SK-N-SH treated with all-trans-retinoic acid at 6 μM for 48 hours (cell line): ENCODE data around the gene DMRTB1.

Experiments
- ATAC-seq: fragments of 200-7000 bp; cut with Tn5 transposase; 3 replicates; pipeline ENCODE4 v1.9.1; 2020; ENCODE audit warnings: mild to moderate bottlenecking, moderate library complexity
- ARNTL ChIP-seq: fragments of 450-650 bp; formaldehyde crosslinking; IDR thresholded peaks from 2 replicates; pipeline ENCODE4 v1.5.0; 2020; ENCODE audit warnings: low read depth, mild to moderate bottlenecking, moderate library complexity, borderline replicate concordance
- BACH2 ChIP-seq: fragments of 250-450 bp; sonication (Bioruptor Pico); IDR thresholded peaks from 2 replicates; pipeline ENCODE4 v1.9.0; 2021; ENCODE audit warnings: mild to moderate bottlenecking, borderline replicate concordance
- CSDC2 ChIP-seq: fragments of 250-450 bp; sonication (Bioruptor Pico); IDR thresholded peaks from 2 replicates; pipeline ENCODE4 v1.5.0; 2020; ENCODE audit warnings: mild to moderate bottlenecking, moderate library complexity
- CSRNP3 ChIP-seq: fragments of 250-450 bp; sonication (Bioruptor Pico); IDR thresholded peaks from 2 replicates; pipeline ENCODE4 v1.5.1; 2021; ENCODE audit warnings: mild to moderate bottlenecking, moderate library complexity
- ESRRG ChIP-seq: fragments of 250-450 bp; sonication (Bioruptor Pico); IDR thresholded peaks from 2 replicates; pipeline ENCODE4 v1.6.1; 2021; ENCODE audit warnings: mild to moderate bottlenecking
- GLIS3 ChIP-seq: fragments of 250-450 bp; sonication (Bioruptor Pico); IDR thresholded peaks from 2 replicates; pipeline ENCODE4 v1.5.0; 2020; ENCODE audit warnings: mild to moderate bottlenecking, moderate library complexity
- OSR1 ChIP-seq: fragments of 250-450 bp; sonication (Bioruptor Pico); IDR thresholded peaks from 2 replicates; pipeline ENCODE4 v1.8.0; 2022; ENCODE audit warnings: moderate library complexity, mild to moderate bottlenecking, inconsistent platforms
- POU6F1 ChIP-seq: fragments of 250-450 bp; sonication (Bioruptor Pico); IDR thresholded peaks from 2 replicates; pipeline ENCODE4 v1.8.0; 2021; ENCODE audit warnings: low read depth, mild to moderate bottlenecking, moderate library complexity, borderline replicate concordance
- RARB ChIP-seq: fragments of 250-450 bp; sonication (Bioruptor Pico); IDR thresholded peaks from 2 replicates; pipeline ENCODE4 v1.8.0; 2021; ENCODE audit warnings: mild to moderate bottlenecking, moderate library complexity
- SNAI2 ChIP-seq: fragments of 250-450 bp; sonication (Bioruptor Pico); IDR thresholded peaks from 2 replicates; pipeline ENCODE4 v1.5.0; 2020; ENCODE audit warnings: mild to moderate bottlenecking, moderate library complexity
- TCF4 ChIP-seq: fragments of 250-450 bp; sonication (Bioruptor Pico); IDR thresholded peaks from 2 replicates; pipeline ENCODE4 v1.8.0; 2021; ENCODE audit warnings: mild to moderate bottlenecking, moderate library complexity, borderline replicate concordance
- TOX ChIP-seq: fragments of 250-450 bp; sonication (Bioruptor Pico); IDR thresholded peaks from 2 replicates; pipeline ENCODE4 v1.8.0; 2021; ENCODE audit warnings: mild to moderate bottlenecking, moderate library complexity, borderline replicate concordance
- TSHZ2 ChIP-seq: fragments of 250-450 bp; sonication (Bioruptor Pico); IDR thresholded peaks from 2 replicates; pipeline ENCODE4 v1.5.0; 2020; ENCODE audit warnings: mild to moderate bottlenecking, moderate library complexity
- ZC3H10 ChIP-seq: fragments of 250-450 bp; sonication (Bioruptor Pico); IDR thresholded peaks from 2 replicates; pipeline ENCODE4 v1.5.1; 2021; ENCODE audit warnings: mild to moderate bottlenecking, moderate library complexity
- ZFP30 ChIP-seq: fragments of 450-650 bp; formaldehyde crosslinking; IDR thresholded peaks from 2 replicates; pipeline ENCODE4 v1.5.0; 2022; ENCODE audit warnings: mild to moderate bottlenecking, moderate library complexity
- ZNF70 ChIP-seq: fragments of 450-650 bp; formaldehyde crosslinking; IDR thresholded peaks from 2 replicates; pipeline ENCODE4 v1.5.0; 2020; ENCODE audit warnings: mild to moderate bottlenecking, moderate library complexity
- ZNF8 ChIP-seq: fragments of 450-650 bp; formaldehyde crosslinking; IDR thresholded peaks from 2 replicates; pipeline ENCODE4 v1.5.0; 2020; ENCODE audit warnings: mild to moderate bottlenecking, moderate library complexity
- TF ChIP-seq, protein P1 (sequence below): fragments of 250-450 bp; sonication (Bioruptor Pico); IDR thresholded peaks from 2 replicates; pipeline ENCODE4 v1.5.1; 2020; ENCODE audit warnings: low read depth, mild to moderate bottlenecking, moderate library complexity
- TF ChIP-seq, protein P2 (sequence below): fragments of 250-450 bp; sonication (Bioruptor Pico); IDR thresholded peaks from 2 replicates; pipeline ENCODE4 v1.8.0; 2020; ENCODE audit warnings: mild to moderate bottlenecking, moderate library complexity, borderline replicate concordance

Gene DMRTB1

GRCh38 chr1:53412285-53413174 is 46.7 kb upstream of the DMRTB1 start:
- TF ChIP-seq ZNF70 (CRISPR knock-in tag) (no peak), CSRNP3 (no peak), ZC3H10 (no peak), GLIS3 (CRISPR knock-in tag) (no peak), ZNF8 (CRISPR knock-in tag) (no peak), BACH2 (no peak), ZFP30 (no peak), OSR1 (CRISPR knock-in tag) (no peak), TCF4 (CRISPR knock-in tag) (no peak), ARNTL (CRISPR knock-in tag) (no peak), CSDC2 (CRISPR knock-in tag) (no peak), TSHZ2 (CRISPR knock-in tag) (no peak), RARB (CRISPR knock-in tag) (no peak), POU6F1 (no peak)
- TF ChIP-seq, protein P1, sequence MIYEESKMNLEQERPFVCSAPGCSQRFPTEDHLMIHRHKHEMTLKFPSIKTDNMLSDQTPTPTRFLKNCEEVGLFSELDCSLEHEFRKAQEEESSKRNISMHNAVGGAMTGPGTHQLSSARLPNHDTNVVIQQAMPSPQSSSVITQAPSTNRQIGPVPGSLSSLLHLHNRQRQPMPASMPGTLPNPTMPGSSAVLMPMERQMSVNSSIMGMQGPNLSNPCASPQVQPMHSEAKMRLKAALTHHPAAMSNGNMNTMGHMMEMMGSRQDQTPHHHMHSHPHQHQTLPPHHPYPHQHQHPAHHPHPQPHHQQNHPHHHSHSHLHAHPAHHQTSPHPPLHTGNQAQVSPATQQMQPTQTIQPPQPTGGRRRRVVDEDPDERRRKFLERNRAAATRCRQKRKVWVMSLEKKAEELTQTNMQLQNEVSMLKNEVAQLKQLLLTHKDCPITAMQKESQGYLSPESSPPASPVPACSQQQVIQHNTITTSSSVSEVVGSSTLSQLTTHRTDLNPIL (CRISPR knock-in tag) = no peak
- TF ChIP-seq, protein P2, sequence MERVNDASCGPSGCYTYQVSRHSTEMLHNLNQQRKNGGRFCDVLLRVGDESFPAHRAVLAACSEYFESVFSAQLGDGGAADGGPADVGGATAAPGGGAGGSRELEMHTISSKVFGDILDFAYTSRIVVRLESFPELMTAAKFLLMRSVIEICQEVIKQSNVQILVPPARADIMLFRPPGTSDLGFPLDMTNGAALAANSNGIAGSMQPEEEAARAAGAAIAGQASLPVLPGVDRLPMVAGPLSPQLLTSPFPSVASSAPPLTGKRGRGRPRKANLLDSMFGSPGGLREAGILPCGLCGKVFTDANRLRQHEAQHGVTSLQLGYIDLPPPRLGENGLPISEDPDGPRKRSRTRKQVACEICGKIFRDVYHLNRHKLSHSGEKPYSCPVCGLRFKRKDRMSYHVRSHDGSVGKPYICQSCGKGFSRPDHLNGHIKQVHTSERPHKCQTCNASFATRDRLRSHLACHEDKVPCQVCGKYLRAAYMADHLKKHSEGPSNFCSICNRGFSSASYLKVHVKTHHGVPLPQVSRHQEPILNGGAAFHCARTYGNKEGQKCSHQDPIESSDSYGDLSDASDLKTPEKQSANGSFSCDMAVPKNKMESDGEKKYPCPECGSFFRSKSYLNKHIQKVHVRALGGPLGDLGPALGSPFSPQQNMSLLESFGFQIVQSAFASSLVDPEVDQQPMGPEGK (CRISPR knock-in tag) = no peak
- ATAC-seq = no peak

GRCh38 chr1:53413175-53414001 is 45.8 kb upstream of the DMRTB1 start:
- peak; percentile 69 for ATAC-seq
- TF ChIP-seq ZC3H10 = no peak
- TF ChIP-seq, all 23 proteins: peak for 0

DNA sequence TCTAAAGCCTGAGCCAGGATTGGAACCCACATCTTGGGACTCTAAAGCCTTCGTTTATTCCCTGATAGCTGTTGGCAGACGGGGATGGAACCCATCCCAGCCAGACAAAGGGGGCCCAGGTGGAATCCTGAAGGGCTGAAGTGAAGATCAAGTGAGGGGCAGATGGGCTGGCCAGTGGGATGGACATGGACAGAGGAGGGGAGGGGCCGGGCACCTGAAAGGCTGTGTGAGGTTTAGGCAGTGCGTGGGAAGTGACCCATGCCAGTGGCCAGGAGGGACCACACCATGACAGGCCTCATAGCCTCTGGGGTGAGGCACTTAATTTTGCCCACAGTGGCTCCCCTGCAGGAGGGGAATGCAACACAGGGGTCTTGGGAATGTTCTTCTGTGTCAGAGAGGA is 44.6 kb upstream of the DMRTB1 start:
- TF ChIP-seq CSRNP3 (no peak), ESRRG (no peak), SNAI2 (no peak), TOX (CRISPR knock-in tag) (no peak), OSR1 (CRISPR knock-in tag) (no peak), ARNTL (CRISPR knock-in tag) (no peak)
- TF ChIP-seq, protein P1 (CRISPR knock-in tag) = no peak
- no peak for ATAC-seq
